ENCODE results near the gene FOXD4L6.
"Not testable (repeated sequence)": the region's sequence is repeated elsewhere in the genome, so short reads cannot be mapped to it uniquely, and the experiment has no call there.

The FOXD4L6 gene

DNA sequence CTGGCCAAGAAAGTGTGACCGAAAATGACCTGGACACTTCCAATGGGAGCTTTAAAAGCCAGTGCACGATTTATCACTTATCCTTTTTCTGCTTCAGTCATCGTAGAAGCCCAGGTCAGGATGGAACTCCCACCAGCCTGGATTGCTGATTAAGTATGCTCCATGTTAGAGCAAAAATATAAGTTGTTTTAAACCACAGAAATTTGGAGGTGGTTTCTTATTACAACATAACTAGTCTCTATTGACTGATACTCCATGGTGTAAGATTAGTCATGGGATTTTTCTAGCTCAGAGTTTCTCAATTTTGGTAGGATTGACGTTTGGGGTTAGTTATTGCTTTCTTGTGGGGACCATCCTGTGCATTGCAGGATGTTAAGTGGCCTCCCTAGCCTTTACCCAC lies 29.7 kb downstream of the FOXD4L6 start:
- FAIRE-seq, result not testable (repeated sequence)

DNA sequence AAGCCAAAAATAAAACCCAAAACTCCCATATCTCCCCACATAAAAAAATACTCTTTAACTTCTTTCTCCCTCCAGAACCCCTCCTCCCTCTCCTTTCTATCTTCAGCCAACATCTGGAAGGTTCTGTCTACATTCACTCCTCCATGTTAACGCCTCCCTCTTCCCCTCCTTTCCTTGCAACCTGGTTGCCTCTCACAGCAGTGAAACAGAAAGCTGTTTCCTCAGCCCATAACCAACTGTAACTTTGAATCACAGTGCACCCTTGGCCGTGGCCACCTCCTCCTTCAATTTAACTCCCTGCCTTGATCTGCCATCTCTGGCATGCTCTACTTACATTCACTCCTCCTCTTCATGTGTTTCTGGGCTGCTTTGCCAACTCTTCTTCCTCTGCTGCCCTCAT lies 33.4 kb downstream of the FOXD4L6 start:
- not testable (repeated sequence) for FAIRE-seq

GRCh38 chr9:41094010-41094773 lies 34.3 kb downstream of the FOXD4L6 start:
- not testable (repeated sequence) for FAIRE-seq

- FAIRE-seq, result not testable (repeated sequence)
Observed at GRCh38 chr9:41090922-41091321, 37.6 kb downstream of the FOXD4L6 start.

GRCh38 chr9:41090386-41090785 lies 38.1 kb downstream of the FOXD4L6 start:
- not testable (repeated sequence) for FAIRE-seq

GRCh38 chr9:41088450-41089059 lies 39.9 kb downstream of the FOXD4L6 start:
- FAIRE-seq, result not testable (repeated sequence)

DNA sequence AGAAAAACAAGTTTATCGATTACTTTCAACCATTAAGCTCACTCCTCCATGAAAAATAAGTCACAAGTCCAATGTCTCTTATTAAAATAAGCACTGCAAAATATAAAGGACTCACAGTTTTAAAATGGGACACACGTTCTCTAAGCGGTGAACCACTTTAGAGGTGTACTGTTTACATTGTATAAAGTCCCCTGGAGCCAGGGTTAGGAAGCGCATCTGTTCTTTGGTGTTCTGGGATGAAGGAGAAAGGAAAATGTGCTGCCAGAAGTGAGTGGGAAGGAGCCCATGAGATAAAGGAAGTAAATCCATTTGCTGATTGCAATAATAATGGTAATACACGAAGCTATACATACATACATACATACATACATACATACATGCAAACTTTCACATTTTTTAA lies 40.6 kb downstream of the FOXD4L6 start:
- FAIRE-seq, result not testable (repeated sequence)

DNA sequence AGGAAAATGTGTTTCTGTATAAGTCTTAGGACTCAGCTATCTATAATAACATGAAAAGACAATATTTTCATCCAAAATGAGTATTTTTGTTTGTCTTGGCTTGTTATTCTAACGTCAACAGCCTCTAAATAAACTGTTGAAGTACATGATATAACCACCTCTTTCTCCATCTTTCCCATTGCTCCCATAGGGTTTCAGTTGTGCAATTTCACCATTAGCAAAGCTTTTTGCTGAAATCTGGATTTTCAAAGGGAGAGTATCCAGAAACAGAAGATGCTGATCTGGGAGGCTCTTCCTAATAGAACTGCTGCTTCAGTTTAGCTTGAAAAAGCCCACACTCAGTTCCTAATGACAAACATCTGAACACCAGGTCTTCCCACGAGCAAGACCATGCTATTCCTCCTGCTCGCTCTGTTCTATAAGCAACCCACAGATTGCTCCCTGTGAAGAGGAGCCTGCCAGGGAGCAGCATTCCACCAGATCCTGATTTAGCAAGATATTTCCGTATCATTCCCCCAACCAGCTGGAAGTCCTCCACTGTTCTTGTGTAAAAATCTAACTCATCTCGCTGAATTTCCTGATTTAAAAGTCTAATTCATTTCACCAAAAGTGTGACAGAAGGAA lies 41.2 kb downstream of the FOXD4L6 start:
- FAIRE-seq, result not testable (repeated sequence)

GRCh38 chr9:41086685-41087084 lies 41.8 kb downstream of the FOXD4L6 start:
- not testable (repeated sequence) for FAIRE-seq

DNA sequence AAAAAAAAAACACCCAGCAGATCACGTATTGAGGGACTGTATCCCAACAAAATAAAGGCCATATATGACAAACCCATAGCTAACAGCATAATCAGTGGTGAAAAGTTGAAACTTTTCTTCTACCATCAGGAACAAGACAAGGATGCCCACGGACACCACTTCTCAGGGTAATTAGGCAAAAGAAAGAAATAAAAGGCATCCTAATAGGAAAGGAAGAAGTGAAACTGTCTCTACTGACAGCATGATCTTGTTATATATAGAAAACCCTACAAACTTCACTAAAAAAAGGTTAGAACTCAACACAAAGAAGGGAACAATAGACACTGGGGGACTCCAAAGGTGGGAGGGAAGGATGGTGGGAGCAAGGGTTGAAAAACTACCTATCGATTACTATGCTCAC lies 42.3 kb downstream of the FOXD4L6 start:
- FAIRE-seq, result not testable (repeated sequence)

DNA sequence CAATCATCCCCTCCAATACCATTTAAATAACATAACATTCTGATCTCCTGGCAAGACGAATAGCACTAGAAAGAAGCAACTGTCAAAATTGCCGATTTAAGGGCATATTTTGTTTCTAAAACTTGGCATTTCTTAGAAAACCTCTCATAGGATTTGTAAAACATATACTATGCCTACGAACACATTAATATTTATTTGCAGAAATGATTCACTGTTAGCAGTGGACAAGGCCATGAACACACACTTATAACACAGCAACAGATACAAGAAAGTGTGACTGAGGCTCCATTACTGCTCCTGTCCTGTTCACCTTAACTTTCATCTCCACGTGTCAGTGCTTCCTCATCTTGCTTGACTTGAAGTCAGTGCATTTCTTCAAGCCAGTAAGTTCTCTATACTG lies 46.1 kb downstream of the FOXD4L6 start:
- not testable (repeated sequence) for FAIRE-seq

GRCh38 chr9:41079464-41079863 lies 49.0 kb downstream of the FOXD4L6 start:
- not testable (repeated sequence) for FAIRE-seq

DNA sequence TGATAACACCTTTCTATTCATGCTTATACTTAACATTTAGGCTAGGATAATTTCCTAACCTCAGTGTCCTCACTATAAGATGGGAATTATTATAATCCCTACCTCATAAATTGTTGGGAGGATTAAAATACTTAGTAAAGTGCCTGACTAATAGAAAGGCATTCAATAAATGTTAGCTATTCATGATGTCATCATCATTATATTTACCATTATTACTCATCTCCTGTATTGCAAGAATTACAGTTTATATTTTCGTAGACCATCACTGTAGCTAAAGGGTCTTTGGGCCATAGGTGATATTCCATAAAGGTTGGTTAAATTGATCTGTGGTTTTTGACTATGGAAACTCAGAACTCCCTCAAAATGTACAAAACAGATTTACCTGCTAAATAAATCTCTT lies 50.9 kb downstream of the FOXD4L6 start:
- not testable (repeated sequence) for FAIRE-seq
